NOMO-1 treated with dmso at 0.1 percent for 144 hours (cell line): ENCODE measurements around the gene BAHCC1.

Source experiments
- DNase-seq: peaks from one replicate; lab custom pipeline; 2025; ENCODE audit not compliant: unreplicated experiment; lab: John Stamatoyannopoulos, UW

BAHCC1 gene

DNA sequence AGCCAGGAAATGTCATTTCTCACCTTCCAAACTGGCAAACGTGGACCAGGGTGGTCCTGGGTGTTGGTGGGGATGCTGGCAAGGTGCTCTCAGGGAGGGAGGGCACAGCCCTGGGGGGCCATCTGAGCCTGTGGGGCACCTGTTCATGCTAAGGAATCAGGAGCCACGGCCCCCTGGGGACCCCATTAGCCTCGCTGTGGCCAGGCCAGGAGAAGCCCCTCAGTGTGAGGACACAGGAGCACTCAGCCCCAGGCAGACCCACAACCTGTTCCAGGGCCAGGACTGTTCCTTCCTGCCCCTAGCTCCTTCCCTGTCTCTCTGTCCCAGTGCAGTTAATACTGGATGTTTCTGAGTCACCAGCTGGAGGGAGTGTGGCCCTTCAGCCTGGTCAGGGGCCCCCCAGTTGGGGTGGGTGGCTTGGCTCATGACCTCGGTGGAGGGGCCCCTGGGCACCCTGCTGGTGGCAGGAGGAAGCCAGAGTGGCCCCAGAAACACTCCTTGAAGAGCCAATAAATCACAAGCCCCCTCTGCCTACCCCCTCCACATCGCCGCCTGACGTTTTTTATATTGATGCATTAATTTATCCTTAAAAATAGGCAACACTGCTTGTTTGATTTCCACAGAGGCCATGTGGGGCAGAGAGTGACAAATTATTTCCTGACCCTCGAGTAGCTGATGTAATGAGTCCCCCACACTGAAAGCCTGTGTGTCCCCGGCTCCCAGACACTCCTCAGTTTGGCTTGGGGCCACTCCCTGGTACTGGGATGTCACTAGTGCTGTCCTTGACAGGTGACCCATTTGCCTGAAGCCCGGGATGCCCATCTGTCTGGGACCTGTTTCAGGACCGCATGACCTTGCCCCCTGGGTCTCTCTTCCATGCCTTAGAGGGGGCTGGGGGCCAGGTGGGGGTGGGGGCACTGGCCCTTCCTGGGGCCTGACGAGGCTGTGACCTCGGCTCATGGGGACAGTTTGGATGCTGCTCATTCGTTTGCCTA is 95.0 kb downstream of the BAHCC1 start:
- DNase-seq, result no peak

DNA sequence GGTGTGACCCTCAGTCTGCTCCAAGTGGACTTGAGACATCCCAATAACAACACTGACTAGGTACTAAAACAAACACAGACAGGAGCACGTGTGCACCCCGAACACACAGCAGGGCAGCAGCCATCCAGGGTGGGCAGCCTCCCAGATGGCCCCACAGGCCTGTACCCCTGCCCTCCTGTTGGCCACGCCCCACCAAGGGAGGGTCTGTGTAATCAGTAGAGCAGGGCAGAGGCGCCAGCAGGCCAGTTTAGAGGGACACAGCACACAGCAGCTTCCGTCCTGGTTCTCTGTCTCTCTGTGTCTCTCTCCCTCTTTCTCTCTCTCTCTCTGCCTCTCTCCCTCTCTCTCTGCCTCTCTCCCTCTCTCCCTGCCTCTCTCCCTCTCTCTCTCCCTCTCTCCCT is 95.9 kb downstream of the BAHCC1 start:
- no peak for DNase-seq

DNA sequence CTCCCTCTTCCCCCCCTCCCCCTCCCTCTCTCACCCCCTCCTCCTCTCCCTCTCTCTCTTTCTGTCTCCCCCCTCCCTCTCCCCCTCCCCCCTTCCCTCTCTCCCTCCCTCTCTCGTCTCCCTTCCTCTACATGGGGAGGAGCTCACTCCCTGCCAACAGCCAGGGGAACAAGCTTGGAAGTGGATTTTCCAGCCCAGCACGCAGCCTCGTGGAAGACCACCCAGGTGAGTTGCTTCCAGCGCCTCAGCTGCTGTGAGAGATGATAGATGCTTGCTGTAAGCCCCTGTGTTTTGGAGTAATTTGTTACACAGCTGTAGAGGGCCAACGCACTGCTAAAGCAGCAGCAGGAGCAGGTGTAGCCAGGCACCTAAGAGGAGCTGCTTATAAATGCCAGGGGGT is 96.5 kb downstream of the BAHCC1 start:
- no peak for DNase-seq

DNA sequence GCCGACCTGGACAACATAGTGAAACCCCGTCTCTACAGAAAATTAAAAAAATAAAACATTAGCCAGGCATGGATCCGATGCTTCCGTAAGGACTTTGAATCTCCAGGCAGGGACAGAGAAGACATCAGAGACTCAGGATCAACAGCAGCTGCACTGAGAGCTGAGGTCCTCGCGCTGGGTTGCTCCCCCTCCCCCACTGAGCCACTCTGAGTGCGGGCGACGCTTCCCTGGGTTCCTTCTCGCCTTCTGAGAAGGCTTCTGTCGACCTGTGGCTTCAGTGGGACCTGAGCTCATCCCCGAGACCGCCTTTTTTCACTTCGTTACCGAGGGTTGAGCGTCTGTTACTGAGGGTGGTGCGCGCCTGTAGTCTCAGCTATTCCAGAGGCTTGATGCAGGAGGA is 96.9 kb downstream of the BAHCC1 start:
- no peak for DNase-seq

DNA sequence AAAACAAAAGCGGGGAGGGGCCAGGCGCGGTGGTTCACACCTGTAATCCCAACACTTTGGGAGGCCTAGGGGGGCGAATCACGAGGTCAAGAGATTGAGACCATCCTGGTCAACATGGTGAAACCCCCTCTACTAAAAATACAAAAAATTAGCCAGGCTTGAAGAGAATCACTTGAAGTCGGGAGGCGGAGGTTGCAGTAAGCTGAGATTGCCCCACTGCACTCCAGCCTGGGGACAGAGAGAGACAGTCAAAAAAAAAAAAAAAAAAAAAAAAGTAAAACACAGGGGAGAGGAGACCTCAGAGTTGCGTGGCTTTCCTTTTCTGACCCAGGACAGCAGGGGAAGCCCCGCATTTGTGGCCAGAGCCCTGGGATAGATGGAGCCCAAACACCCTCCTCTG is 97.4 kb downstream of the BAHCC1 start:
- DNase-seq, result no peak

DNA sequence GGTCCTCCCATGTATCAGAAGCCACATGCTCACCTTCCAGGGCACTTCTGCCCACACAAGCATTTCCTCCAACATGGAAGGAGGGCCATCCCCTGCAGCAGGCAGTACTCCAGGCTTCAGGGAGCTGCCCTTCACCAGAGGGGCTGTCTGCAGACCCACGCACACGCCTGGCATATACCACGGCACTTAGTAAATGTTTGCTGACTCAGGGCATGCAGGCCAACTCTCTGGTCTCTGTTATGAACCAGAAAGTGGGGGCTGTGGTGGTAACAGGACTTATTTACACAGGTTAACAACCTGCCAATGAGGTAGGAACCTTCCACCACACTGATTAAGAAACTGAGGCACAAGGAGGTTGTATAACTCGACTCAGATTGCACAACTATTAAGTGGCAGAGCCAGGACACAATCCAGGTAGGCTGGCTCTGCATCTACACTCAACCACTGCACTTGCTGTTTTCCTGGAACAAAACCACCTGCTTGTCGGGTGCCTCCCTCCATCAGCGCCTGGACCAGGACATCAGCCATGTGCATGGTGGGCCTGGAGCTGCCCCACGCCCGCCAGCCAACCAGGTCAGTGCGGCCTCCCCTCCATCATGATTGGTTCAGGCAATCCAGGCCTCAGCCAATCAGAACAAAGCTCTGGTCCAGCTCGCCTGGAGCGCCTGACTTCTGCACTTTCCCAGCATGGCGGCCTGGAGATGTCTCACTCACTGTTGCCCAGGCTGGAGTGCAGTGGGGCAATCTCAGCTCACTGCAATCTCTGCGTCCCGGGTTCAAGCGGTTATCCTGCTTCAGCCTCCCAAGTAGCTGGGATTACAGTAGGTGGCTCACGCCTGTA is 98.2 kb downstream of the BAHCC1 start:
- no peak for DNase-seq

DNA sequence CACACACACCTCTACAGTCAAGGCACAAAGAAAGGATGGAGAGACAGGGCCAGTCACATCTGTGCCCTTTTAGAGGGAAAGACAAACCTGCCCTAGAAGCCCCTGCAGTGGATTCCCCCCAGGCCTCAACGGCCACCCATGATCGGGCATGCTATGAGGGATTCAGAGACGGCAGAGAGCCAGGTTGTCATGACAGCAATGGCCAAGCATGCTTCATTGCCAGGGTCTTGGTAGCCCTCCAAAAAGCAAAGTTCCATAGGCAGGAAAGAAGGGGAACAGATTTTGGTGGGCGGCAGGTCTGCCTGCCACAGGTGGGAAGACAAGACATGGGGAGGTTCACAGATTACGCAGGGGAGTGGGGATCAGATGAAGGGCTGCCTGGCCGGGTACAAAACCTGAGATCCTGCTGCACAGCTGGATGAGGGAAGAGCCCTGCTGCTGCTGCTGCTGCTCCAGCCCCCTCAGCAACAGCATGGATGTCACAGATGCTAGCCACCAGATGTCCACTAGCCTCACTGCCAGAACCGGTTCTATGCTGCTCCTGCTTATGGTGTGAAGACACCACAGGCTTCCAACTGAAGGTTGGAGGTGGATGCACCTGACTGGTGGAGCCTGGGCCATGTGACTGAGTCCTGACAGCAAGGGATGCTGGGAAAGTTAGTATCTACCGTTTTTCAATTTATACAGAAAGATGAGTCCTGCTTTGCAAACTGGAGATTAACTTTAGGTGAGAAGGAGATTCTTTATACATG is 99.5 kb downstream of the BAHCC1 start:
- no peak for DNase-seq

DNA sequence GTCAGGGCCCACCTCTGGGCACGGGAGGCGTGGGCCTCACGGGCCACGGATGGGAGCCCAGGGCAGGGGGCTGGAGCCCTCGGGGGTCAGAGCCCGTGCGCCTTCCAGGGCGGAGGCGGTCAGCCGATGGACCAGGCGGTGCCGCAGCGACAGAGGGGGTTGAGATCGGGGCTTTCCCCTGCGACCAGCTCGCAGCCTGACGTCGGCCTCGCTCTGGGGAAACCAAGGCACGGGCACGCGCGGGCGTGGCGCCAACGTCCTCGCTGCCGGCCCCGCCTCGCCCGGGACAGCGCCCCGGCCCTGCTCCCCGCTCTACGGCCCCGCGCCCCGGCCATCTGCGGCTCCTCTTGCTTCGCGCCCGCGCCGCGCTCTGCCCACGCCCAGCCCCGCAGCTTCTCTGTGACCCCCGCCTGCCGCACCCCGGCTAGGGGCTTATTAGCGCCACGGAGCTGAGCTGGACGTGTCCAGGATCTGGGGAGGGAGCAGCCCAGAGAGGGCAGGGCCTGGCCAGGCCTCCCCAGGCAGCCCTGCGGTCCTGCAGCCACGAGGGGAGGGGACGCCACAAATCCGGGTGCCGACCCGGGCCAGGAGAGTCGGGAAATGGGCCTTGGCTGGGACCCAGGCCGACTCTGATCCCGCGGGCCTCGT is 103.8 kb downstream of the BAHCC1 start:
- no peak for DNase-seq

DNA sequence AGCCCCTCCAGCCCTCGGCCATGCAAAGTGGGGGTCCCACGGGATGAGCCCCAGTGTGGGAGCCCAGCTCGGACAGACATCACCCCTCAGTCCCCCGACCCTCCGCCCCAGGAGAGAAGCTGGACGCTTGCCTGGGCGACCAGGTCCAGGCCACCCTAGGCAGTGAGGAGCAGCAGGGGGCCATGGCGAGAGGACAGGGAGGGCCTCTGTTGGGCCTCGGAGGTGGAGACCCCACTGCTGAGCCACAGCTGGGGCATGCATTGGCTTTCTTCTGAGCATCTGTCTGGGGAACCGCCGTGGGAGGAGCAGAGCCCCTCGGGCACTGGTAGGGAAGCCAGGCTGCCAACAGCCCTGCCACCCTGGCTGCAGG is 104.3 kb downstream of the BAHCC1 start:
- no peak for DNase-seq

DNA sequence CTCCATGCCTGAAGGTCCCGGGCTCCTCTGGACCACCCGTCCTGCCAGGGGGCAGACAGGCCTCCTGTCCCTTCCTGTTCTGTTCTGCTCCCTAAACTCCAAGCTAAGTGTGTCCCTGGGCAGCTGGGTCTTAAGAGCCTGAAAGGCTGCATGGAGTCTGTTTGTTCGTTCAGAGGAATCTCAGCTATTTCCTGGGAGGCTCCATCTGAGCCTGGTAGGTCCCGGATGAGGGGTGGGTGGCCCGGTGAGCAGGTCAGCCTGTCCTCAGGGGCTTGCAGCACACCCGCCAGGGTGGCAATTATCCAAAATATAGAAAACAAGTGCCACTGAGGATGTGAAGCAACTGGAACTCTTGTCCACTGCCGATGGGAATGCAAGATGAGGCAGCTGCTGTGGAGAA is 104.8 kb downstream of the BAHCC1 start:
- DNase-seq, result no peak

DNA sequence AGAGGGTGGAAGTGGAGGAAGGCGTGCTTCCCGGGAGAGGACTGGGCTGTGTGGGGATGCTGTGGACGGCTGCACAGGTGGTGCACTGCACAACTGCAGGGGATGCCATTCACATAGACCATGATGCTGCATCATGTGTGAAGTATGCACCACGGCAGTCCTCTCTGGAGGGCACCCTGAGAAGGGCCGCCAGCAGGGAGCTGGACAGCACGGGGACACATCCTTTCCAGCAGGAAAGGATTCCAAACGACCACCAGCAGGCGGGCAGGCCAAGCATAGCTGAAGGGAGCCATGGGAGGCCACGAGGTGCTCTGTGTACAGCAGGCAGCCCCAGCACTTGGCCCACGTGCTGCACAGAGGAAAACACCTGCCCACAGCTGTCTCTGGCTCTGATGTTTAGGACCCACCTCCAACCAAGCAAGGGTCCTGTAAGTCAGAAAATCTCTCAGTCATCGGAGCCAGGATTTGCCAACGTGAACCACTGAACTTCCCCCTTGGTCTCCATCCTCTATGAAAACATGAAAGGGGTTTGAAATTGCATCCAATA is 107.3 kb downstream of the BAHCC1 start:
- no peak for DNase-seq

DNA sequence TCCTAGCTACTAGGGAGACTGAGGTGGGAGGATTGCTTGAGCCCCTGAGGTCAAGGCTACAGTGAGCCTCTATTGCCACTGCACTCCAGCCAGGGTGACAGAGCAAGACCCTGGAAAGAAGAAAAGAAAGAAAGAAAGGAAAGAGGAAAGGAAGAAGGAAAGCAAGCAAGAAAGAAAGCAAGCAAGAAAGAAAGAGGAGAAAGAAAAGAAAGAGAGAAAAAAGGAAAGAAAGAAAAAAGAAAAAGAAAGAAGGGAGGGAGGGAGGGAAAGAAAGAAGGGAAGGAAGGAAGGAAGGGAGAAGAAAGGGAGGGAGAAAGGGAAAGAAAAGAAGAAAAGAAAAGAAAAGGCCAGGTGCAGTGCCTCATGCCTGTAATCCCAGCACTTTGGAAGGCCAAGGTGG is 108.4 kb downstream of the BAHCC1 start:
- no peak for DNase-seq

DNA sequence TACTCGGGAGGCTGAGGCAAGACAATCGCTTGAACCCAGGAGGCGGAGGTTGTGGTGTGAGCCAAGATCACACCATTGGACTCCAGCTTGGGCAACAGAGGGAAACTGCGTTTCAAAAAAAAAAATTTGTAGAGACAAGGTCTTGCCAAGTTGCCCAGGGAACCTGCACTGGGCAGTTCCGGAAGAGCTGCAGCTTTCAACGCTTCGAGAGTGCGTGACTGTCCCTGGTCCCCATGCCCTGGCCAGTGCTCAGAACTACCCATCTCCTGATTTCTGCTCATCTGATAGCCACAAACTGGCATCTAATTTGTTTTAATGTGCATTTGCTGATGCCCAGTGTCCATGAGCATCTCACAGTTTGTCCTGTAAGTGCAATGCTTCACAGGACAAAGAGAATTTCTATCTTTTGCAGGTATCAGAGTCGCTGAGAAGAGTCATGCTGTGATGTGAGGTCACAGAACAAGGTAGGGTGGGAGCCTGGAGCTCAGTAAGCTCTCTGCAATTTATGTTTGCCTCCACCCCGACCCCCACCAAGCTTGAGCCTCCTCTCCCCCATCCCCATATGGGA is 113.5 kb downstream of the BAHCC1 start:
- DNase-seq, result peak; percentile 24

DNA sequence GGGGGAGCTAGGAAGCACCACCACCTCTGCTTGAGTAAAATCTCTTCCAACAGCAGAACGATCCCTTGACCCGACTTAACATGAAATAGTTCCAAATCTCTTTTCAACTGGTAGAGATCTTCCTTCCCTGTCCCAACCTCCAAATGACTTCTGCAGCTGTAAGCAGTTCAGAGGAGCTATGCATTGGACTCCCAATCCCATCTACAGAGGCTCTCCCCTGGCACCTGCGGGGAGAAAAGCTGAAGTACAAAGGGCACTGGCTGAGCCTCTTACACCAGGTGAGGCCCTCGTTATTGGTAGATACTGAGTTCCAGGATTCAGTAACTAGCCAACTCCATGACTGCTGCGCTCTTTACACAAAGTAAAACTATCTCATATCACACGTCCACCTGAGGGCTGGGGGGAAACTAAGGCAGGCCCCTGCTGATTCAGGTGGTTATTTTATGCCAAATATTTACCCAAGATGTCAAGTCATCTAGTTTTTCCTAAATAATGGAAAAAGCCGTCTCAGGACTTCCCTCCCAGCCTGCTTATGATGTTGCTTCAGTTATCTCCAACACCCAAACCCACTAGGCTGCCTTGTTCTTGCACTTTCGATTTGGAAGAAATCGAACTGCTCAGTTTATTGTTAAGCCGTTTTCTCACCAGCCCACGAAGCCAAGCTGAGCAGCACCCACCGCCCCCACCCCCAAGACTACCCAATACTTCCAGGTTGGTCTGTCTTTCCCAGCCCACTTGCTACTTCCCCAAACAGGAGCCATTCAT is 114.1 kb downstream of the BAHCC1 start:
- no peak for DNase-seq

DNA sequence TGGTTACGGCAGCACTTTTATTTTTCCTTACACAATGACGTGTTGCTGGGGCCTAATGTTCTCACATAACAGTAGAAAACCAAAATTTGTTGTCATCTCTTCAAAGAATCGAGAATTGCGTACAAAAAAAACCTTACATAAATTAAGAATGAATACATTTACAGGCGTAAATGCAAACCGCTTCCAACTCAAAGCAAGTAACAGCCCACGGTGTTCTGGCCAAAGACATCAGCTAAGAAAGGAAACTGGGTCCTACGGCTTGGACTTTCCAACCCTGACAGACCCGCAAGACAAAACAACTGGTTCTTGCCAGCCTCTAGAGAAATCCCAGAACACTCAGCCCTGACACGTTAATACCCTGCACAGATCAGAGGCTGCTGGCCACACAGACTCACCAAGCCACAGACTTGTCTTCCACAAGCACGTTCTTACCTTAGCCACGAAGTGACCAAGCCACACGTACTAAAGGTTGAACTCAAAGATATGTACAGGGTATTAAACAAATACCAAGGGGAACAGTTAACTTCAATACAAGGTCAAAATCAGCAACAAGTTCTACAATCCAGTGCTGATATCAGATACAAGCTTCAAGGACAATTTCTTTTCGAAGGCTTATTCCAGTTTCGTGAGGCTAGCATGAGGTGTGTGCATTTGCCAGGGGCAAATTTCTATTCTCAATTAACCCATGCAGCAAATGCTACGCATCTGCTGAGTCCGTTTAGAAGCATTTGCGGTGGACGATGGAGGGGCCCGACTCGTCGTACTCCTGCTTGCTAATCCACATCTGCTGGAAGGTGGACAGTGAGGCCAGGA is 114.9 kb downstream of the BAHCC1 start:
- no peak for DNase-seq

DNA sequence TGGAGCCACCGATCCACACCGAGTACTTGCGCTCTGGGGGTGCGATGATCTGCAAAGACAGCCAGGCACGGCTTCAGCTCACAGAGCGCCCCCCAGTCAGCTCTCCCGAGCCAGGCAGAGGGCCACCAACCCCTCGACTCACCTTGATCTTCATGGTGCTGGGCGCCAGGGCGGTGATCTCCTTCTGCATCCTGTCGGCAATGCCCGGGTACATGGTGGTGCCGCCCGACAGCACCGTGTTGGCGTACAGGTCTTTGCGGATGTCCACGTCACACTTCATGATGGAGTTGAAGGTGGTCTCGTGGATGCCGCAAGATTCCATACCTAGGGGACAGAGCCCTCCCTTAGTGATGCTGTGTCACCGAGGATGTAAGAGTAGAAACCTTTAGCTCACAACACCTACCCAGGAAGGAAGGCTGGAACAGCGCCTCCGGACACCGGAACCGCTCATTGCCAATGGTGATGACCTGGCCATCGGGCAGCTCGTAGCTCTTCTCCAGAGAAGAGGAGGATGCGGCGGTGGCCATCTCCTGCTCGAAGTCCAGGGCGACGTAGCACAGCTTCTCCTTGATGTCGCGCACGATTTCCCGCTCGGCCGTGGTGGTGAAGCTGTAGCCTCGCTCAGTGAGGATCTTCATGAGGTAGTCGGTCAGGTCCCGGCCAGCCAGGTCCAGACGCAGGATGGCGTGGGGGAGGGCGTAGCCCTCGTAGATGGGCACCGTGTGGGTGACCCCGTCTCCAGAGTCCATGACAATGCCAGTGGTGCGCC is 115.7 kb downstream of the BAHCC1 start:
- no peak for DNase-seq

DNA sequence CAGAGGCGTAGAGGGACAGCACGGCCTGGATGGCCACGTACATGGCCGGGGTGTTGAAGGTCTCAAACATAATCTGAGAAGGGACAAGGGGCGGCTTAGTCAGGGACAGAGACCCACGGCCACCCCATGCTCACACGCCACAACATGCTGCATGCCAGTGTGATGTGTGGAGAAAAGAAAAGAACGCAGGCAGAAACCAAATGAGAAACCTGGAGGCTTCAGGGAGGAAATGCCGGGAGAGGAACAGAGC is 116.2 kb downstream of the BAHCC1 start:
- DNase-seq, result no peak
